SK-N-MC (cell line): Measurements from ENCODE around the gene TMEM86B.

ENCODE experiments used
- EZH2 ChIP-seq: fragments of 200-600 bp; sonication (generic); IDR thresholded peaks from one replicate; pipeline ENCODE4 v1.6.1; 2017; ENCODE audit warnings: antibody characterized with exemption
- POLR2AphosphoS5 ChIP-seq: IDR thresholded peaks from 2 replicates; pipeline ENCODE4 v1.6.1; 2012; ENCODE audit warnings: mild to moderate bottlenecking, low read depth, low read length, borderline replicate concordance

GRCh38 chr19:55277494-55277893 is 48.9 kb upstream of the TMEM86B start:
- no peak for TF ChIP-seq EZH2
- TF ChIP-seq POLR2AphosphoS5: no peak
